Progenitor cell of endocrine pancreas (in vitro differentiated cells): ENCODE measurements around the gene OR2A25. TPM values are rescaled to one million over a fixed set of nuclear protein-coding genes. Genes with fewer than 3 reads are reported as not detected.
A peak's percentile ranks its signal among the peaks of the same experiment; 100 is the strongest.
"Not testable (repeated sequence)": the region's sequence is repeated elsewhere in the genome, so short reads cannot be mapped to it uniquely, and the experiment has no call there.

Source experiments
- DNase-seq: peaks from one replicate; pipeline ENCODE4 v3.0.0; 2021; ENCODE audit warnings: low spot score; ENCODE audit not compliant: unreplicated experiment
- H3K27ac Mint-ChIP-seq: 2 replicates; pipeline ENCODE4 v1.8.0; 2021; ENCODE audit warnings: mild to moderate bottlenecking, moderate library complexity, mixed read lengths
- H3K27me3 Mint-ChIP-seq: 2 replicates; pipeline ENCODE4 v1.8.0; 2021; ENCODE audit warnings: mixed read lengths
- H3K36me3 Mint-ChIP-seq: 2 replicates; pipeline ENCODE4 v1.8.0; 2022; ENCODE audit warnings: mixed read lengths; ENCODE audit not compliant: insufficient read depth
- H3K4me1 Mint-ChIP-seq: 2 replicates; pipeline ENCODE4 v1.8.0; 2021; ENCODE audit warnings: low read depth, mixed read lengths
- H3K4me3 Mint-ChIP-seq: 2 replicates; pipeline ENCODE4 v1.8.0; 2021; ENCODE audit warnings: low read depth, mild to moderate bottlenecking, moderate library complexity, mixed read lengths
- H3K9me3 Mint-ChIP-seq: 2 replicates; pipeline ENCODE4 v1.8.0; 2021; ENCODE audit warnings: low read depth, mixed read lengths
- total RNA-seq: library from RNA; stranded (reverse); gene quantifications from 2 replicates; pipeline ENCODE4 v1.2.1, GENCODE V29; 2021
- TF ChIP-seq, protein P1 (sequence below): fragments of 200-600 bp; sonication (generic); IDR thresholded peaks from one replicate; pipeline ENCODE4 v1.5.0; 2021; ENCODE audit warnings: antibody characterized with exemption, mild to moderate bottlenecking; ENCODE audit not compliant: unreplicated experiment

Gene OR2A25
- total RNA-seq, 1 donor from 2014 or later = not detected

DNA sequence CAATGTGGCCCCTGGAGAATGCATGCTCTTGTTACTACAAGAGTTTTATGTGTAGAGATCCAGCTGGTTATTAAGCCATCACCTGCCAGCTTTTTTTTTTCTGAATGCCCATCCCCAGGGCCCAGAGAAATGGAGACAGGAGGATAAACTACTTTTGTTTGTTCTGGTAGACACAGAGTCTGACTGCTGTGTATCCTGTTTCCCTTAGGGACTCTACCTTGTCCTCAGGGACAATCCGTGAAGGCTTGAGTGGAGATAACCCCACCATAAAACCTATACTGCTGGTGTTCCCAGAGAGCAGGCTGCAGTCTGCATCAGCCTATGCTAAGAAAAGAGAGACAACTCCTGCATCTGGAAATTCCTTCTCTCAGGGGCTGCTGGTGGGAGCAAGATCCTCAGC lies 21.0 kb upstream of the OR2A25 start, which contains the start of gene OR2A5:
TSS of gene OR2A5 (plus strand) at position 301 of the 400 bp plus-strand sequence. CDS start 1,454 bp downstream, outside the sequence.
- Mint-ChIP-seq H3K27ac (no peak within 1 kb of the TSS), H3K9me3 (no peaks in the 10 kb centered on the region), H3K36me3 (no peaks in the 10 kb centered on the region), H3K4me3 (no peak within 1 kb of the TSS), H3K27me3 (no peaks in the 10 kb centered on the region), H3K4me1 (no peaks in the 10 kb centered on the region)
- TF ChIP-seq, protein P1, sequence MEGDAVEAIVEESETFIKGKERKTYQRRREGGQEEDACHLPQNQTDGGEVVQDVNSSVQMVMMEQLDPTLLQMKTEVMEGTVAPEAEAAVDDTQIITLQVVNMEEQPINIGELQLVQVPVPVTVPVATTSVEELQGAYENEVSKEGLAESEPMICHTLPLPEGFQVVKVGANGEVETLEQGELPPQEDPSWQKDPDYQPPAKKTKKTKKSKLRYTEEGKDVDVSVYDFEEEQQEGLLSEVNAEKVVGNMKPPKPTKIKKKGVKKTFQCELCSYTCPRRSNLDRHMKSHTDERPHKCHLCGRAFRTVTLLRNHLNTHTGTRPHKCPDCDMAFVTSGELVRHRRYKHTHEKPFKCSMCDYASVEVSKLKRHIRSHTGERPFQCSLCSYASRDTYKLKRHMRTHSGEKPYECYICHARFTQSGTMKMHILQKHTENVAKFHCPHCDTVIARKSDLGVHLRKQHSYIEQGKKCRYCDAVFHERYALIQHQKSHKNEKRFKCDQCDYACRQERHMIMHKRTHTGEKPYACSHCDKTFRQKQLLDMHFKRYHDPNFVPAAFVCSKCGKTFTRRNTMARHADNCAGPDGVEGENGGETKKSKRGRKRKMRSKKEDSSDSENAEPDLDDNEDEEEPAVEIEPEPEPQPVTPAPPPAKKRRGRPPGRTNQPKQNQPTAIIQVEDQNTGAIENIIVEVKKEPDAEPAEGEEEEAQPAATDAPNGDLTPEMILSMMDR = no peak
- DNase-seq = no peak

DNA sequence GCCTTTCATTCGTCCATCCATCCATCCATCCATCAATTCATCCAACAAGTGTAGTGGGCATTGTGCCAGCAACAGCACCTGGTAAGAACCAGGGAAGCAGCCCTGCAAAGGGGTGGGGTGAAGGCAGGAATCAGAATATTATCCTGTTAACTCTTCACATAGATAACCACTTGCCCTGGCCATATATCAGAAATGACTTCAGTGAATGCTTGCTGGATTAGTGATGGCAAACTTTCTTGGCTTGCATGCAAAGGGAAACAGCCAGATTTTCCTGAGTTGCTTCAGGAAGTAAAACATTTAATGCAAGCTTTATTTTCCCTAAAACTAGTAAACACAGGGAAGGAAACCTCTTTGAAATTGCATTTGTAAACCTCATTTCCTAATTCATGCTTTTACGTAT lies 20.1 kb upstream of the OR2A25 start:
- no peaks in the 10 kb centered on the region for H3K36me3 Mint-ChIP-seq
- no peaks in the 10 kb centered on the region for H3K4me1 Mint-ChIP-seq
- H3K27me3 Mint-ChIP-seq = no peaks in the 10 kb centered on the region
- TF ChIP-seq, protein P1 = no peak
- no peak overlapping the region for H3K27ac Mint-ChIP-seq
- H3K4me3 Mint-ChIP-seq = no peak overlapping the region
- no peaks in the 10 kb centered on the region for H3K9me3 Mint-ChIP-seq
- no peak for DNase-seq

DNA sequence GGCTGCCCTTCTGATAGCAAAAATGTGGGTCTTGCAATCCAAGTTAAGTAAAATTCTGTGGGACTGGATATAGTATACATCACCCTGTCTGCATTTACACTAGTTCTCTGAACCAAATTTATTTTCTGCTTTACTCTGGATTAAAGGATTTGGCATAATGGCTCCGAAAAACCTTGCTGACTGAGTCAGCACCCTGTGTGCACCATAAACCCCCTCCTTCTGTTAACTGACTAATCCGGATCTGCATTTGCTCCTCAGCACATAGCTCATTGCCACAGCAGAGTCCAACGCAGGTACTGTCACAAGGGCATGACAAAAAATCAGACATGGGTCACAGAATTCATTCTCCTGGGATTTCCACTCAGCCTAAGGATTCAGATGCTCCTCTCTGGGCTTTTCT lies 19.5 kb upstream of the OR2A25 start:
- Mint-ChIP-seq H3K4me1 (no peaks in the 10 kb centered on the region), H3K4me3 (no peak overlapping the region), H3K9me3 (no peaks in the 10 kb centered on the region), H3K36me3 (no peaks in the 10 kb centered on the region), H3K27me3 (no peaks in the 10 kb centered on the region), H3K27ac (no peak overlapping the region)
- no peak for DNase-seq
- TF ChIP-seq, protein P1 = no peak

DNA sequence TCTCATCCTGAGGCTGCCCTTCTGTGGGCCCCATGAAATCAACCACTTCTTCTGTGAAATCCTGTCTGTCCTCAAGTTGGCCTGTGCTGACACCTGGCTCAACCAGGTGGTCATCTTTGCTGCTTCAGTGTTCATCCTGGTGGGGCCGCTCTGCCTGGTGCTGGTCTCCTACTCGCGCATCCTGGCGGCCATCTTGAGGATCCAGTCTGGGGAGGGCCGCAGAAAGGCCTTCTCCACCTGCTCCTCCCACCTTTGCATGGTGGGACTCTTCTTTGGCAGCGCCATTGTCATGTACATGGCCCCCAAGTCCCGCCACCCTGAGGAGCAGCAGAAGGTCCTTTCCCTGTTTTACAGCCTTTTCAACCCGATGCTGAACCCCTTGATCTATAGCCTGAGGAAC lies 18.7 kb upstream of the OR2A25 start:
- not testable (repeated sequence) for H3K36me3 Mint-ChIP-seq, DNase-seq, H3K27me3 Mint-ChIP-seq, H3K27ac Mint-ChIP-seq, H3K4me3 Mint-ChIP-seq, H3K9me3 Mint-ChIP-seq, H3K4me1 Mint-ChIP-seq

DNA sequence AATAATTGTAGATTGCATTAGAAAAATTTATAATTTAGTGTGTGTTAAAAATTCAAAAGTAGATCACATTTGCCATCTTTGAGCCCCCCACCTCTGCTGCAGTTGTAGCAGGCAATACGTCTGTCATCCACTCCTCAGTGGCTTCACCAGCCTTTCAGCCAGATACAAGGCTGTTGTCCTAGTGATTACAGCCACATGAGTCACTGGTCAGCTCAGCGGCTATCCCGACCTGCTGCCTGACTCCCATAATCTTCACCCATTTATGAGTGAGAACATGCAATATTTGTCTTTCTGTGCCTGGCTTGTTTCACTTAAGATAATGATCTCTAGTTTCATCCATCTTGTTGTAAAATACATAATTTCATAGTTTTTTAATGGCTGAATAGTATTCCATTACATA lies 11.7 kb upstream of the OR2A25 start:
- no peak for DNase-seq
- no peaks in the 10 kb centered on the region for H3K9me3 Mint-ChIP-seq
- TF ChIP-seq, protein P1 = no peak
- no peak overlapping the region for H3K4me3 Mint-ChIP-seq
- no peak overlapping the region for H3K27ac Mint-ChIP-seq
- no peaks in the 10 kb centered on the region for H3K36me3 Mint-ChIP-seq
- H3K4me1 Mint-ChIP-seq = no peaks in the 10 kb centered on the region
- no peaks in the 10 kb centered on the region for H3K27me3 Mint-ChIP-seq

DNA sequence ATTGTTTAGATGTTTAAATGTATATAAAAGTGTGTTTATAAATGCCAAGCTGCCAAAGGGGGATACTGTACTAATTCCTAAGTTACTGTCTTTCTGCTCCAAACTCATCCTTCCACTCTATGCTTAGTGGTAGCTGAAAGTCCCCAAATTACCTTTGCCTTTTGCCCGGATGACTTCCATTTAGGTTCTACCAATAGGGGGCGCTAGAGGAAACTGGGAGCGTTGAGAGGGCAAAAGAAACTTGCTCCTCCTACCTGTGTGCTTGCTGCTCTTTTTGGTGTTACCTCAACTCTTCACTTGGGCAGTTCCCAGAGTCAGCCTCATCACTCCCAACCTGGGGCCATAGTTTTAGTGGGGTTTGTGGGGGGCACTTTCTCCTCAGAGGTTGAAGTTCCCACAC lies 5.9 kb upstream of the OR2A25 start:
- peaks cover 3% of the 10 kb centered on the region for H3K4me1 Mint-ChIP-seq
- TF ChIP-seq, protein P1 = peak; percentile 39
- no peak overlapping the region for H3K4me3 Mint-ChIP-seq
- H3K27me3 Mint-ChIP-seq = no peaks in the 10 kb centered on the region
- H3K27ac Mint-ChIP-seq = no peak overlapping the region
- DNase-seq = no peak
- peaks cover 5% of the 10 kb centered on the region for H3K9me3 Mint-ChIP-seq
- H3K36me3 Mint-ChIP-seq = no peaks in the 10 kb centered on the region
